IMR-90 (cell line): ENCODE measurements around the gene CWF19L2. TPM values are rescaled to one million over a fixed set of nuclear protein-coding genes. Genes with fewer than 3 reads are reported as not detected.
"Not testable (repeated sequence)": the region's sequence is repeated elsewhere in the genome, so short reads cannot be mapped to it uniquely, and the experiment has no call there.

Source experiments
- ATAC-seq: fragments of 200-7000 bp; cut with Tn5 transposase; 2 replicates; pipeline ENCODE4 v1.9.1; 2020; ENCODE audit warnings: low read depth, mild to moderate bottlenecking, moderate library complexity
- BruUV-seq: library from RNA; stranded (reverse); fragments of 400-500 nt; replicated peaks from 2 replicates; lab custom pipeline; 2021; lab: Mats Ljungman, UMichigan
- CTCF ChIA-PET: fragments of 300-600 bp; formaldehyde crosslinking; extraction: SDS; loops from one replicate; lab custom pipeline; 2021; ENCODE audit warnings: antibody characterized with exemption; lab: Yijun Ruan, JAX
- POLR2A ChIA-PET: fragments of 300-600 bp; sonication (Branson Sonifier 250); formaldehyde crosslinking; loops from one replicate; lab custom pipeline; 2022; ENCODE audit warnings: antibody characterized with exemption; ENCODE audit not compliant: unreplicated experiment; lab: Charles Lee
- DNase-seq: peaks from one replicate; pipeline ENCODE4 v3.0.0; 2013
- H2AFZ ChIP-seq: replicated peaks from 2 replicates; pipeline ENCODE3; 2013; ENCODE audit warnings: low read length, mild to moderate bottlenecking; ENCODE audit not compliant: poor library complexity
- H2AK5ac ChIP-seq: 2 replicates; pipeline ENCODE4 v1.6.1; 2013; ENCODE audit warnings: low read depth, low read length, inconsistent platforms
- H2AK9ac ChIP-seq: replicated peaks from 2 replicates; pipeline ENCODE3; 2013; ENCODE audit warnings: mild to moderate bottlenecking, low read depth, low read length, moderate library complexity; ENCODE audit not compliant: poor library complexity
- H2BK120ac ChIP-seq: 2 replicates; pipeline ENCODE4 v1.6.1; 2013; ENCODE audit warnings: low read depth, low read length, inconsistent platforms
- H2BK15ac ChIP-seq: 3 replicates; pipeline ENCODE4 v1.6.1; 2013; ENCODE audit warnings: low read depth, low read length, inconsistent platforms
- H2BK20ac ChIP-seq: 2 replicates; pipeline ENCODE4 v1.6.1; 2013; ENCODE audit warnings: low read depth, mild to moderate bottlenecking, inconsistent platforms, low read length, moderate library complexity
- H2BK5ac ChIP-seq: 2 replicates; pipeline ENCODE4 v1.6.1; 2013; ENCODE audit warnings: mild to moderate bottlenecking, low read depth, low read length, inconsistent platforms; ENCODE audit not compliant: poor library complexity, severe bottlenecking
- H3K14ac ChIP-seq: replicated peaks from 2 replicates; pipeline ENCODE4 v1.6.1; 2013; ENCODE audit warnings: low read depth, low read length, inconsistent platforms
- H3K18ac ChIP-seq: 2 replicates; pipeline ENCODE4 v1.6.1; 2013; ENCODE audit warnings: low read depth, low read length, control low read depth
- H3K23ac ChIP-seq: 2 replicates; pipeline ENCODE4 v1.6.1; 2013; ENCODE audit warnings: low read depth, low read length, inconsistent platforms
- H3K27ac ChIP-seq: 2 replicates; pipeline ENCODE4 v1.5.1; 2013; ENCODE audit warnings: mild to moderate bottlenecking, control low read depth, low read length; ENCODE audit not compliant: insufficient read depth
- H3K27me3 ChIP-seq: 2 replicates; pipeline ENCODE4 v1.6.1; 2013; ENCODE audit warnings: low read length; ENCODE audit not compliant: control insufficient read depth, insufficient read depth
- H3K36me3 ChIP-seq: 2 replicates; pipeline ENCODE4 v1.6.1; 2013; ENCODE audit warnings: low read length, mixed read lengths; ENCODE audit not compliant: control insufficient read depth, insufficient read depth
- H3K4ac ChIP-seq: 2 replicates; pipeline ENCODE4 v1.6.1; 2013; ENCODE audit warnings: low read depth, low read length, inconsistent platforms
- H3K4me1 ChIP-seq: 2 replicates; pipeline ENCODE4 v1.6.1; 2013; ENCODE audit warnings: low read length, mixed read lengths; ENCODE audit not compliant: control insufficient read depth, insufficient read depth
- H3K4me2 ChIP-seq: 2 replicates; pipeline ENCODE4 v1.6.1; 2013; ENCODE audit warnings: low read depth, mild to moderate bottlenecking, control low read depth, low read length, moderate library complexity
- H3K4me3 ChIP-seq: 2 replicates; pipeline ENCODE4 v1.5.1; 2013; ENCODE audit warnings: low read depth, mild to moderate bottlenecking, control low read depth, low read length, moderate library complexity; ENCODE audit not compliant: insufficient read depth
- H3K56ac ChIP-seq: 2 replicates; pipeline ENCODE4 v1.6.1; 2013; ENCODE audit warnings: low read length, inconsistent platforms; ENCODE audit not compliant: insufficient read depth; ENCODE audit errors: extremely low read depth
- H3K79me1 ChIP-seq, 2 experiments: 2 replicates each; pipeline ENCODE4 v1.6.1; 2013; ENCODE audit warnings: low read length in 2 of 2, inconsistent platforms in 1 of 2, low read depth in 1 of 2
- H3K9ac ChIP-seq: 2 replicates; pipeline ENCODE4 v1.6.1; 2013; ENCODE audit warnings: low read depth, low read length, control low read depth
- H3K9me1 ChIP-seq: 2 replicates; pipeline ENCODE4 v1.6.1; 2013; ENCODE audit warnings: low read length, inconsistent platforms; ENCODE audit not compliant: insufficient read depth
- H3K9me3 ChIP-seq: 2 replicates; pipeline ENCODE4 v1.6.1; 2013; ENCODE audit warnings: low read length; ENCODE audit not compliant: control insufficient read depth, insufficient read depth
- H4K20me1 ChIP-seq: 2 replicates; pipeline ENCODE4 v1.6.1; 2013; ENCODE audit warnings: low read length, inconsistent platforms; ENCODE audit not compliant: insufficient read depth
- H4K5ac ChIP-seq: 2 replicates; pipeline ENCODE4 v1.6.1; 2013; ENCODE audit warnings: mild to moderate bottlenecking, low read depth, low read length, control low read depth
- H4K8ac ChIP-seq, 2 experiments: 2 replicates each; pipeline ENCODE4 v1.6.1; 2013; ENCODE audit warnings: low read depth in 2 of 2, low read length in 2 of 2, control low read depth in 1 of 2, inconsistent platforms in 1 of 2
- H4K91ac ChIP-seq: 2 replicates; pipeline ENCODE4 v1.6.1; 2013; ENCODE audit warnings: low read depth, low read length, inconsistent platforms; ENCODE audit not compliant: insufficient read depth
- WGBS, 2 experiments: methylation state at CpG; one replicate each; pipeline versions ENCODE4 v1.1.5 to v1.1.7; 2013; ENCODE audit warnings: missing lambda C conversion rate in 2 of 2; ENCODE audit not compliant: insufficient read length in 1 of 2; ENCODE audit errors: extremely low coverage in 2 of 2; 5-methylcytosine and 5-hydroxymethylcytosine counted together
- dilution Hi-C: fragments of 300-500 bp; cut with HindIII; formaldehyde crosslinking; loops from one replicate; pipeline ENCODE4 v1.14.3; 2018; ENCODE audit warnings: low sequenced_read_pairs; ENCODE audit not compliant: unreplicated experiment
- in situ Hi-C: fragments of 300-500 bp; cut with MboI; formaldehyde crosslinking; loops from 3 replicates; pipeline ENCODE4 v1.14.3; 2019; ENCODE audit warnings: low sequenced_read_pairs, inconsistent platforms, mixed read lengths
- intact Hi-C: fragments of 100-400 bp; cut with micrococcal nuclease; formaldehyde crosslinking; loops from 2 replicates; pipeline ENCODE4 v1.10.0; 2022
- polyA plus RNA-seq, 3 experiments: library from polyadenylated mRNA; depleted of rRNA; stranded (reverse); fragments of >200 nt; gene quantifications; 2 replicates each; pipeline ENCODE4 v1.2.3, GENCODE V29; 2012; ENCODE audit warnings: low replicate concordance in 1 of 3
- total RNA-seq: library from RNA; depleted of rRNA; stranded (reverse); fragments of >200 nt; gene quantifications from 2 replicates; pipeline ENCODE4 v1.2.3, GENCODE V29; 2012

Gene CWF19L2
- total and polyA plus RNA-seq, 2 of the 4 experiments (the other 2 are of a cell fraction), result 1.7 to 3.8 TPM

- H3K36me3 ChIP-seq, H2AK5ac ChIP-seq, H3K79me1 ChIP-seq, H3K9ac ChIP-seq, H2BK120ac ChIP-seq, H2AFZ ChIP-seq, H3K4me2 ChIP-seq, H4K8ac ChIP-seq, H2AK9ac ChIP-seq, intact Hi-C loops, H3K56ac ChIP-seq, H3K18ac ChIP-seq, H2BK5ac ChIP-seq, H3K4me3 ChIP-seq, H3K23ac ChIP-seq, H3K27ac ChIP-seq, in situ Hi-C loops, POLR2A ChIA-PET, H3K4ac ChIP-seq, H3K4me1 ChIP-seq, H4K91ac ChIP-seq, H4K5ac ChIP-seq, H3K14ac ChIP-seq, H3K9me1 ChIP-seq, H2BK20ac ChIP-seq, BruUV-seq, H3K27me3 ChIP-seq, ATAC-seq, H2BK15ac ChIP-seq, DNase-seq, H4K20me1 ChIP-seq, dilution Hi-C loops, CTCF ChIA-PET, H3K9me3 ChIP-seq: not testable (repeated sequence)
- WGBS, 2 experiments, result no CpG with 5 or more reads among the region's 7 CpGs
Observed at GRCh38 chr11:107497371-107497770, 39.7 kb upstream of the CWF19L2 start.
